HepG2 (cell line): Measurements from ENCODE around the gene TRAPPC3. TPM values are rescaled to one million over a fixed set of nuclear protein-coding genes. Genes with fewer than 3 reads are reported as not detected.

Source experiments
- BCLAF1 ChIP-seq: fragments of 450-650 bp; IDR thresholded peaks from 2 replicates; pipeline ENCODE4 v1.6.1; 2017; ENCODE audit warnings: mild to moderate bottlenecking
- CREM ChIP-seq, 2 experiments: sonication (generic) in 1 of 2; formaldehyde crosslinking in 1 of 2; IDR thresholded peaks; 2 replicates each; pipeline versions ENCODE4 v1.4.0 to v1.6.1; 2016 to 2020; ENCODE audit warnings: antibody characterized with exemption in 1 of 2, mild to moderate bottlenecking in 1 of 2, missing genetic modification reagents in 1 of 2
- DBP ChIP-seq: sonication (generic); formaldehyde crosslinking; IDR thresholded peaks from 2 replicates; pipeline ENCODE4 v1.4.0; 2020; ENCODE audit warnings: missing genetic modification reagents; ENCODE audit errors: not compliant biosample characterization
- EHMT2 ChIP-seq: fragments of 200-600 bp; sonication (generic); IDR thresholded peaks from 2 replicates; pipeline ENCODE4 v1.7.0; 2017; ENCODE audit warnings: antibody characterized with exemption, low read depth, low read length, borderline replicate concordance
- FOSL2 ChIP-seq: sonication (generic); formaldehyde crosslinking; IDR thresholded peaks from 2 replicates; pipeline ENCODE4 v1.4.0; 2020; ENCODE audit warnings: missing genetic modification reagents
- HDAC2 ChIP-seq: sonication (generic); formaldehyde crosslinking; IDR thresholded peaks from 2 replicates; pipeline ENCODE4 v1.4.0; 2020; ENCODE audit warnings: missing genetic modification reagents
- IKZF5 ChIP-seq: IDR thresholded peaks from 2 replicates; pipeline ENCODE4 v1.6.1; 2018; ENCODE audit warnings: missing genetic modification reagents, mild to moderate bottlenecking, missing compliant biosample characterization
- IRF2 ChIP-seq: IDR thresholded peaks from 2 replicates; pipeline ENCODE4 v1.6.1; 2018; ENCODE audit warnings: missing genetic modification reagents, missing compliant biosample characterization
- KLF13 ChIP-seq: sonication (generic); formaldehyde crosslinking; IDR thresholded peaks from 2 replicates; pipeline ENCODE4 v1.4.0; 2020; ENCODE audit warnings: mild to moderate bottlenecking, missing genetic modification reagents
- KLF6 ChIP-seq: IDR thresholded peaks from 2 replicates; pipeline ENCODE4 v1.8.0; 2016; ENCODE audit warnings: missing biosample characterization, missing genetic modification reagents
- MAFK ChIP-seq, 2 experiments: IDR thresholded peaks in 1 of 2; conservative IDR thresholded peaks in 1 of 2; 2 replicates each; pipeline ENCODE4 v1.6.1; 2011; ENCODE audit warnings: improper control_type of control experiment in 2 of 2, low read length in 2 of 2
- MXI1 ChIP-seq: IDR thresholded peaks from 3 replicates; pipeline ENCODE4 v1.6.1; 2012; ENCODE audit warnings: low read depth, low read length, inconsistent platforms, borderline replicate concordance
- PHB2 ChIP-seq: fragments of 450-650 bp; IDR thresholded peaks from 2 replicates; pipeline ENCODE4 v1.6.1; 2018; ENCODE audit not compliant: partially characterized antibody
- PITX1 ChIP-seq: sonication (generic); formaldehyde crosslinking; IDR thresholded peaks from 2 replicates; pipeline ENCODE4 v1.5.1; 2020; ENCODE audit warnings: mild to moderate bottlenecking, missing genetic modification reagents
- TBP ChIP-seq: sonication (generic); formaldehyde crosslinking; IDR thresholded peaks from 2 replicates; pipeline ENCODE4 v1.5.0; 2020; ENCODE audit warnings: missing genetic modification reagents
- ZBTB1 ChIP-seq: sonication (generic); formaldehyde crosslinking; IDR thresholded peaks from 2 replicates; pipeline ENCODE4 v1.4.0; 2020; ENCODE audit warnings: missing genetic modification reagents, borderline replicate concordance
- ZNF18 ChIP-seq: sonication (generic); formaldehyde crosslinking; IDR thresholded peaks from 2 replicates; pipeline ENCODE4 v1.8.0; 2022; ENCODE audit warnings: mild to moderate bottlenecking, missing genetic modification reagents; ENCODE audit not compliant: insufficient replicate concordance
- ZNF333 ChIP-seq: sonication (generic); formaldehyde crosslinking; IDR thresholded peaks from 2 replicates; pipeline ENCODE4 v1.4.0; 2020; ENCODE audit warnings: mild to moderate bottlenecking, missing genetic modification reagents, borderline replicate concordance
- ZNF33B ChIP-seq: sonication (generic); formaldehyde crosslinking; IDR thresholded peaks from 2 replicates; pipeline ENCODE4 v1.5.1; 2020; ENCODE audit warnings: mild to moderate bottlenecking, missing genetic modification reagents
- ZNF460 ChIP-seq: sonication (generic); formaldehyde crosslinking; IDR thresholded peaks from 2 replicates; pipeline ENCODE4 v1.5.1; 2020; ENCODE audit warnings: missing genetic modification reagents, mild to moderate bottlenecking, borderline replicate concordance
- ZNF614 ChIP-seq: IDR thresholded peaks from 2 replicates; pipeline ENCODE4 v1.6.1; 2018; ENCODE audit warnings: missing biosample characterization, missing genetic modification reagents, inconsistent platforms, borderline replicate concordance
- ZNF768 ChIP-seq: sonication (generic); formaldehyde crosslinking; IDR thresholded peaks from 2 replicates; pipeline ENCODE4 v1.4.0; 2020; ENCODE audit warnings: missing genetic modification reagents
- ZNF776 ChIP-seq: sonication (generic); formaldehyde crosslinking; IDR thresholded peaks from 2 replicates; pipeline ENCODE4 v1.4.0; 2020; ENCODE audit warnings: mild to moderate bottlenecking, missing genetic modification reagents
- ZNF782 ChIP-seq: sonication (generic); formaldehyde crosslinking; IDR thresholded peaks from 2 replicates; pipeline ENCODE4 v1.4.0; 2020; ENCODE audit warnings: missing genetic modification reagents, mild to moderate bottlenecking, borderline replicate concordance
- polyA plus RNA-seq, 8 experiments: library from polyadenylated mRNA; depleted of rRNA in 3 of 8; stranded (reverse) in 7 of 8; unstranded in 1 of 8; fragments of >200 nt; fragmentation: Illumina TruSeq in 4 of 8; extraction: Trizol in 4 of 8; gene quantifications; 2 replicates each; pipeline versions ENCODE4 v1.2.1 to v1.2.3, GENCODE V29; 2011 to 2016; ENCODE audit warnings: low read depth in 4 of 8, missing spikeins in 1 of 8, mixed read lengths in 1 of 8; ENCODE audit not compliant: insufficient read depth in 1 of 8
- total RNA-seq, 5 experiments: library from RNA; depleted of rRNA; stranded (reverse); fragments of >200 nt; fragmentation: Illumina TruSeq; extraction: Trizol; gene quantifications; 2 replicates each; pipeline ENCODE4 v1.2.3, GENCODE V29; 2016; ENCODE audit warnings: low read depth in 1 of 5

TRAPPC3 gene
- total and polyA plus RNA-seq, 2 of the 13 experiments (the other 11 are each of a cell fraction or from before 2014, with no cell fraction given) = 53.7 to 62.4 TPM

- TF ChIP-seq IKZF5 (CRISPR knock-in tag) (peak; percentile 74; the same call in 1 of the 2 replicates), MAFK (conservative IDR thresholded peaks at IDR 0.05 in 1 of 2, IDR thresholded peaks at IDR 0.05 in 1 of 2; ENCODE audit: low read length in 2 of 2) (no peak), MXI1 (peak; percentile 85; the same call in 2 of the 3 replicates), HDAC2 (CRISPR knock-in tag) (peak; percentile 59; the same call in 1 of the 2 replicates), ZBTB1 (CRISPR knock-in tag) (no peak), ZNF33B (no peak), KLF6 (peak; percentile 59; the same call in 1 of the 2 replicates), FOSL2 (CRISPR knock-in tag) (peak; percentile 57), ZNF460 (CRISPR knock-in tag) (no peak; the same call in 1 of the 2 replicates), TBP (no peak), ZNF18 (peak; percentile 82), PITX1 (CRISPR knock-in tag) (peak; percentile 71), ZNF333 (CRISPR knock-in tag) (0 out of 2 replicates have a peak, but pooled peaks have one; percentile 14), IRF2 (CRISPR knock-in tag) (peak; percentile 98), BCLAF1 (no peak), ZNF782 (CRISPR knock-in tag) (no peak; the same call in 1 of the 2 replicates), KLF13 (no peak), ZNF614 (CRISPR knock-in tag) (peak; percentile 54; the same call in 1 of the 2 replicates), DBP (CRISPR knock-in tag) (no peak), ZNF768 (peak; percentile 35; the same call in 1 of the 2 replicates), CREM (IDR thresholded peaks at IDR 0.05) (peak; percentile 98), CREM (CRISPR knock-in tag; IDR thresholded peaks at IDR 0.05) (no peak), EHMT2 (no peak), ZNF776 (CRISPR knock-in tag) (peak; percentile 42; the same call in 1 of the 2 replicates), PHB2 (no peak)
Measured at GRCh38 chr1:36149237-36149972, at the start of gene TRAPPC3 (continued).
